ENCODE results near the gene OTUD1. TPM values are rescaled to one million over a fixed set of nuclear protein-coding genes. Genes with fewer than 3 reads are reported as not detected.

OTUD1 gene
- total RNA-seq, 4 donors from 2014 or later: 12.3 to 18.0 (median 16.9) TPM

- 82 to 86% methylated on average over 1 to 3 of the region's 3 CpGs for WGBS, 2 donors (ENCODE audit: low coverage in 1 of 2)
- H3K4me3 ChIP-seq: no peak overlapping the region
- intact Hi-C loops (cut with DNase I; ENCODE audit: low total_unique reads): no loop called here
- no peaks in the 10 kb centered on the region for H3K4me1 ChIP-seq
- H3K27ac ChIP-seq: no peak overlapping the region
- H3K9me3 ChIP-seq: no peaks in the 10 kb centered on the region
- no peak for TF ChIP-seq POLR2AphosphoS5 (IDR thresholded peaks at IDR 0.05)
- TF ChIP-seq EP300 (IDR thresholded peaks at IDR 0.05; ENCODE audit: low read depth): no peak
- TF ChIP-seq POLR2A (IDR thresholded peaks at IDR 0.05): no peak
- no peak for TF ChIP-seq CTCF (IDR thresholded peaks at IDR 0.05)
- in situ Hi-C loops (cut with MboI; ENCODE audit: low pct_ligation_motif_present in 1 of 4, low pct_unique_long_range_greater_than_20kb in 1 of 4, low sequenced_read_pairs in 3 of 4): no loop called here
- DNase-seq: no peak
- no peaks in the 10 kb centered on the region for H3K27me3 ChIP-seq
- no peaks in the 10 kb centered on the region for H3K36me3 ChIP-seq
Measured at GRCh38 chr10:23481363-23481961, 42.6 kb downstream of the OTUD1 start.

GRCh38 chr10:23490115-23490514 is 51.2 kb downstream of the OTUD1 start:
- Histone ChIP-seq H3K9me3 (no peaks in the 10 kb centered on the region), H3K27ac (no peak overlapping the region), H3K27me3 (peaks cover 7% of the 10 kb centered on the region), H3K36me3 (no peaks in the 10 kb centered on the region), H3K4me1 (no peaks in the 10 kb centered on the region), H3K4me3 (no peak overlapping the region)
- DNase-seq: no peak
- intact Hi-C loops (cut with DNase I; ENCODE audit: low total_unique reads) (no loop called here), in situ Hi-C loops (cut with MboI; ENCODE audit: low pct_ligation_motif_present in 1 of 4, low pct_unique_long_range_greater_than_20kb in 1 of 4, low sequenced_read_pairs in 3 of 4) (no loop called here)
- TF ChIP-seq CTCF (IDR thresholded peaks at IDR 0.05) (no peak), EP300 (IDR thresholded peaks at IDR 0.05; ENCODE audit: low read depth) (no peak), POLR2AphosphoS5 (IDR thresholded peaks at IDR 0.05) (no peak), POLR2A (IDR thresholded peaks at IDR 0.05) (no peak)
- WGBS, 2 donors (ENCODE audit: low coverage in 1 of 2): 81 to 83% methylated on average over 3 of the region's 3 CpGs

Small RNAs within 50 kb of the gene (small RNA-seq; reads per million reads assigned to genes)
- gene MIR1254-2: 0 reads per million in 4 donors

Other genes starting within 250 kb of the OTUD1 start
- gene PTF1A, start 246.8 kb upstream of the OTUD1 start, total RNA-seq: not detected
- gene C10orf67, start 94.3 kb upstream of the OTUD1 start, total RNA-seq: not detected

Measured in transverse colon (tissue), 4 donors.